Kidney (tissue), 14 donors: Measurements from ENCODE around the gene NIPSNAP3A. TPM values are rescaled to one million over a fixed set of nuclear protein-coding genes. Genes with fewer than 3 reads are reported as not detected.

Source experiments
- DNase-seq, 5 donors: peaks; one replicate each; pipeline ENCODE4 v3.0.0-alpha.2; 2013 to 2020
- FAIRE-seq: peaks from 2 replicates; lab custom pipeline; 2012; peaks lifted over from hg19 to GRCh38; lab: Jason Lieb, UNC
- H3K27ac ChIP-seq, 2 donors: one replicate each; pipeline ENCODE4 v1.7.0; 2013; ENCODE audit warnings: low read depth in 2 of 2, low read length in 2 of 2, inconsistent platforms in 1 of 2
- H3K27me3 ChIP-seq: one replicate; pipeline ENCODE4 v1.7.1; 2013; ENCODE audit warnings: low read length, inconsistent platforms; ENCODE audit not compliant: control insufficient read depth, insufficient read depth
- H3K36me3 ChIP-seq, 3 donors: one replicate each; pipeline versions ENCODE4 v1.7.0 to v1.7.1; 2013; ENCODE audit warnings: low read length in 3 of 3, control low read depth in 1 of 3, inconsistent platforms in 1 of 3; ENCODE audit not compliant: insufficient read depth in 3 of 3, control insufficient read depth in 2 of 3
- H3K4me1 ChIP-seq, 3 donors: one replicate each; pipeline versions ENCODE4 v1.7.0 to v1.7.1; 2013; ENCODE audit warnings: low read length in 3 of 3, inconsistent platforms in 1 of 3, low read depth in 1 of 3; ENCODE audit not compliant: control insufficient read depth in 2 of 3, insufficient read depth in 2 of 3
- H3K4me3 ChIP-seq, 3 donors: one replicate each; pipeline versions ENCODE4 v1.7.0 to v1.8.1; 2013; ENCODE audit warnings: low read length in 3 of 3, control low read depth in 1 of 3, inconsistent platforms in 1 of 3
- H3K9ac ChIP-seq, 3 donors: one replicate each; pipeline versions ENCODE4 v1.7.0 to v1.7.1; 2013; ENCODE audit warnings: low read length in 3 of 3, control low read depth in 1 of 3, inconsistent platforms in 1 of 3
- H3K9me3 ChIP-seq, 3 donors: one replicate each; pipeline versions ENCODE4 v1.7.0 to v1.7.1; 2013; ENCODE audit warnings: low read length in 3 of 3, control low read depth in 1 of 3, inconsistent platforms in 1 of 3; ENCODE audit not compliant: control insufficient read depth in 2 of 3, insufficient read depth in 1 of 3
- intact Hi-C: fragments of 100-400 bp; cut with DNase I; formaldehyde crosslinking; loops from one replicate; pipeline ENCODE4 v1.11.1; 2022
- polyA plus RNA-seq: library from polyadenylated mRNA; stranded (reverse); fragments of 350-450 nt; fragmentation: Illumina TruSeq; extraction: RNeasy Lipid Tissue Mini Kit (QIAGEN cat#74804); gene quantifications from one replicate; pipeline ENCODE4 v1.2.3, GENCODE V29; 2014; ENCODE audit warnings: low read depth, low replicate concordance; ENCODE audit not compliant: insufficient read depth
- total RNA-seq: library from RNA; stranded (reverse); fragmentation: NEBNext Ultra II Directional; extraction: Animal tissue kit (Norgen Biotek cat#: 25700); gene quantifications from one replicate; pipeline ENCODE4 v1.2.1, GENCODE V29; 2021
- TF ChIP-seq, protein P1 (sequence below): IDR thresholded peaks from 3 replicates; pipeline ENCODE4 v1.5.1; 2012; ENCODE audit warnings: mild to moderate bottlenecking, moderate library complexity, borderline replicate concordance; ENCODE audit not compliant: insufficient read depth; ENCODE audit errors: extremely low read depth
- donor health status: control.
- donor health status: control.
- donor health status: control.
- donor health status: control.
- donor health status: control.
- donor health status: DM: yes; HTN: yes; CAD: no.
- donor health status: Normal renal cell carcinoma (clear cell type).

NIPSNAP3A gene
- total and polyA plus RNA-seq, 2 donors from 2014 or later, result 27.9 to 31.2 TPM

DNA sequence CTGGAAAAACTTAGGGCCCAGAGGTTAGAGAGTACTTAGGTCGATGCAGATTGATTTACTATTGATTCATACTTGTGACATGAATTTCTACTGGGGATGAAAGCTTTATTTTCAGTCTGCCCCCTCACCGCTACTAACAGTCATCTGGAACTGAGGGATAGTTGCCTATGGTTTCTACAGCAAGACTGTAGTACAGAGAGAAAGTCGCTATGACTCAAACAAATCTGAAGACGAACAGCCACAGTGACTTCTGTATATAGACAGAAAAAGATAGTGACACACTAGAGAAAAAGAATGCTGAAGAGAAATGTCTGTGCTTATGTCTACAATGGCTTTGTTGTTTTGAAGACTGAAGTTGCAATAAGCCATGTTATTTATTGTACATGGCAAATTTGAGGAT, 35.9 kb upstream of the NIPSNAP3A start:
- no peak overlapping the region for H3K4me3 ChIP-seq
- H3K9me3 ChIP-seq, result no peaks in the 10 kb centered on the region
- H3K9ac ChIP-seq, result no peak overlapping the region
- intact Hi-C loops, result no loop called here
- DNase-seq, result no peak
- no peaks in the 10 kb centered on the region for H3K4me1 ChIP-seq
- no peaks in the 10 kb centered on the region for H3K36me3 ChIP-seq
- no peak for FAIRE-seq
- H3K27ac ChIP-seq, result no peak overlapping the region
- no peaks in the 10 kb centered on the region for H3K27me3 ChIP-seq
- TF ChIP-seq, protein P1, sequence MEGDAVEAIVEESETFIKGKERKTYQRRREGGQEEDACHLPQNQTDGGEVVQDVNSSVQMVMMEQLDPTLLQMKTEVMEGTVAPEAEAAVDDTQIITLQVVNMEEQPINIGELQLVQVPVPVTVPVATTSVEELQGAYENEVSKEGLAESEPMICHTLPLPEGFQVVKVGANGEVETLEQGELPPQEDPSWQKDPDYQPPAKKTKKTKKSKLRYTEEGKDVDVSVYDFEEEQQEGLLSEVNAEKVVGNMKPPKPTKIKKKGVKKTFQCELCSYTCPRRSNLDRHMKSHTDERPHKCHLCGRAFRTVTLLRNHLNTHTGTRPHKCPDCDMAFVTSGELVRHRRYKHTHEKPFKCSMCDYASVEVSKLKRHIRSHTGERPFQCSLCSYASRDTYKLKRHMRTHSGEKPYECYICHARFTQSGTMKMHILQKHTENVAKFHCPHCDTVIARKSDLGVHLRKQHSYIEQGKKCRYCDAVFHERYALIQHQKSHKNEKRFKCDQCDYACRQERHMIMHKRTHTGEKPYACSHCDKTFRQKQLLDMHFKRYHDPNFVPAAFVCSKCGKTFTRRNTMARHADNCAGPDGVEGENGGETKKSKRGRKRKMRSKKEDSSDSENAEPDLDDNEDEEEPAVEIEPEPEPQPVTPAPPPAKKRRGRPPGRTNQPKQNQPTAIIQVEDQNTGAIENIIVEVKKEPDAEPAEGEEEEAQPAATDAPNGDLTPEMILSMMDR, result no peak

DNA sequence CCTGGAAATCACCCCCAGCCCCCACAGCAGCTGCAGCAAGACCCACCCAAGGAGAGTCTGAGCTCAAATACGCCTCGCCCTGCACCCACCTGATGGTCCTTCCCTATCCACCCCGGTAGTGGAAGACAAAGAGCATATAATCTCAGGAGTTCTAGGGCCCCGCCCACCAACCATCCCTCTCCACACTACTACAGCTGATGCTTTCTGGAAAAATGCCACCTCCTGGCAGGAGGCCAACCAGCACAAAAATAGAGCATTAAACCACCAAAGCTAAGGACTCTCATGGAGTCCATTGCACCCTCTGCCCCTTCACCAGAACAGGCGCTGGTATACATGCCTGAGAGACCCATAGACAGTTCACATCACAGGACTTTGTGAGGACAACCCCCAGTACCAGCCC, 22.5 kb upstream of the NIPSNAP3A start:
- H3K9me3 ChIP-seq, result no peaks in the 10 kb centered on the region
- no peak overlapping the region for H3K4me3 ChIP-seq
- H3K27ac ChIP-seq, result no peak overlapping the region
- intact Hi-C loops, result no loop called here
- FAIRE-seq (no peak), DNase-seq (no peak)
- no peak overlapping the region for H3K9ac ChIP-seq
- H3K4me1 ChIP-seq, result no peaks in the 10 kb centered on the region
- TF ChIP-seq, protein P1, result no peak
- H3K36me3 ChIP-seq, result no peaks in the 10 kb centered on the region
- no peaks in the 10 kb centered on the region for H3K27me3 ChIP-seq

DNA sequence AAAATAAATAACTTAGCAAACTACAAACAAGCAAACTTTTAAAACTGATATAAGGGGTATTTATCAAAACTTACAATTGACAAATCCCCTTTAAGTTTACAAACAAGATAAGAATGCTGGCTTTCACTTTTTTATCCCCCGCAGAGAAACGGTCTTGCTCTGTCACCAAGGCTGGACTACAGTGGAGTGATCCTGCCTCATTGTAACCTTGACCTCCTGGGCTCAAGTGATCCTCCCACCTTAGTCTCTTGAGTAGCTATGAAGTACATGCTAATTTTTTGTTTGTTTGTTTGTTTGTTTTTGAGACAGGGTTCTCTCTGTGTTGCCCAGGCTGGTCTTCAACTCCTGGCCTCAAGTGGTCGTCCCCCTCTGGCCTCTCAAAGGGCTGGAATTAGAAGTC, 9.0 kb upstream of the NIPSNAP3A start:
- DNase-seq (no peak), FAIRE-seq (no peak)
- Histone ChIP-seq H3K36me3 (no peaks in the 10 kb centered on the region), H3K9me3 (no peaks in the 10 kb centered on the region), H3K4me3 (no peak overlapping the region), H3K9ac (no peak overlapping the region), H3K4me1 (no peaks in the 10 kb centered on the region), H3K27ac (no peak overlapping the region), H3K27me3 (no peaks in the 10 kb centered on the region)
- intact Hi-C loops, result no loop called here
- TF ChIP-seq, protein P1, result no peak

DNA sequence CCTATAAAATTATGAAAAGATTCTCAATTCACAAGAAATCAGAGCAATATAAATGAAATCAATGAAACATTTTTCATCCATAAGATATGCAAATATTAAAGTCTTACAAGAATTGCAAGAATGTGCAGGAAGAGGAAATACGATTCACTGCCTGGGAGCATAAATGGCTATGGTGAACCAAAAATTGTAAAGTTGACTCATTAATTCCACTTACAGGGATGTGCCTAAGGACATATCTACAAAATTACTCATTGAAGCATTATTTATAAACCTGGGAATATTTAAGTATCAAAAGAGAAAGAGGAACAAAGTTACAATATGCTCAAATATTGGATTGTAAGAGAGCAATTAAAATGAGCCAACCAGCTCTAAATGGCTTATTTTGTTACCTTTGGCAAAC, 6.9 kb upstream of the NIPSNAP3A start:
- Histone ChIP-seq H3K27me3 (no peaks in the 10 kb centered on the region), H3K27ac (no peak overlapping the region), H3K9ac (no peak overlapping the region), H3K4me1 (no peaks in the 10 kb centered on the region), H3K9me3 (no peaks in the 10 kb centered on the region), H3K36me3 (no peaks in the 10 kb centered on the region), H3K4me3 (no peak overlapping the region)
- TF ChIP-seq, protein P1, result no peak
- intact Hi-C loops, result no loop called here
- no peak for DNase-seq
- no peak for FAIRE-seq
